Lower leg skin (tissue), 4 donors: ENCODE data around the gene DLGAP4. TPM values are rescaled to one million over a fixed set of nuclear protein-coding genes. Genes with fewer than 3 reads are reported as not detected.
A peak's percentile ranks its signal among the peaks of the same experiment; 100 is the strongest.

Experiments used
- DNase-seq, 2 donors: peaks; one replicate each; pipeline ENCODE4 v3.0.0-alpha.2; 2019; ENCODE audit warnings: low spot score in 2 of 2
- H3K4me3 ChIP-seq: fragments of 200-600 bp; sonication (generic); 2 replicates; pipeline ENCODE4 v1.5.1; 2017; ENCODE audit warnings: mild to moderate bottlenecking, low read depth; ENCODE audit not compliant: poor library complexity, severe bottlenecking
- CTCF ChIP-seq, 3 donors: fragments of 450-650 bp; IDR thresholded peaks; one replicate each; pipeline ENCODE4 v1.5.1; 2016; ENCODE audit warnings: antibody characterized with exemption in 3 of 3, mild to moderate bottlenecking in 3 of 3, moderate library complexity in 2 of 3
- POLR2A ChIP-seq, 2 donors: fragments of 450-650 bp; IDR thresholded peaks; one replicate each; pipeline ENCODE4 v1.6.1; 2016 to 2017; ENCODE audit warnings: antibody characterized with exemption in 2 of 2, mild to moderate bottlenecking in 1 of 2, moderate library complexity in 1 of 2
- WGBS, 2 donors: methylation state at CpG; one replicate each; pipeline ENCODE4 v1.1.5; 2018; 5-methylcytosine and 5-hydroxymethylcytosine counted together
- intact Hi-C: fragments of 100-400 bp; cut with DNase I; formaldehyde crosslinking; loops from one replicate; pipeline ENCODE4 v1.15.0; 2023; ENCODE audit warnings: low total_unique reads
- total RNA-seq, 4 donors: library from RNA; depleted of rRNA; stranded (reverse); fragments of >200 nt; gene quantifications; one replicate each; pipeline ENCODE4 v1.1.0, GENCODE V29; 2016

The DLGAP4 gene
- total RNA-seq, 4 donors from 2014 or later = 75.9 to 162 (median 87.7) TPM

- no peak for TF ChIP-seq CTCF (IDR thresholded peaks at IDR 0.05)
- TF ChIP-seq POLR2A (IDR thresholded peaks at IDR 0.05) = no peak
- 83 to 88% methylated on average over 1 of the region's 1 CpG for WGBS, 2 donors
- no peak overlapping the region for H3K4me3 ChIP-seq
- intact Hi-C loops = no loop called here
- no peak for DNase-seq
Observed at GRCh38 chr20:36487069-36487468, 180.9 kb downstream of the DLGAP4 start.

DNA sequence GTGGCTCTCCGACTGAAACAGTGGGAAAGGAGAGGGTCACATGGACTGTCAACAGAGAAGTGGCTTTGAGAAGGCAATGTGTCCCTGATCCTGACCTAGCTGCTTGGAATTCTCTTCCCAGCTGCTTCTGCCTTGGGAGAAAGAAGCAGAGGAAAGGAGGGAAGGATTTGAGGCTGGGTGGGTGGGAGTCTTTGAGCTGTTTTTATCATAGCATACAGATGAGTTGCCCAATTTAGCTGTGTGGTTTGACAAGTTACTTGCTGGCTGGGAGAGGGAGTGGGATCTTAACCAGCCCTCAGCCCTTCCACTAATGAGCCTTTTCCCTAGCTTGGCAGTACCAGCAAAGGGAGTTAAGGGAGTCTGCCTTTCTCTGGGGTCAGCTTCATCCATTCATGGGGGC, 184.1 kb downstream of the DLGAP4 start:
- 64 to 76% methylated on average over 1 of the region's 1 CpG for WGBS, 2 donors
- DNase-seq = no peak
- TF ChIP-seq POLR2A (IDR thresholded peaks at IDR 0.05) (no peak), CTCF (IDR thresholded peaks at IDR 0.05) (no peak)
- no peak overlapping the region for H3K4me3 ChIP-seq
- intact Hi-C loops = no loop called here

DNA sequence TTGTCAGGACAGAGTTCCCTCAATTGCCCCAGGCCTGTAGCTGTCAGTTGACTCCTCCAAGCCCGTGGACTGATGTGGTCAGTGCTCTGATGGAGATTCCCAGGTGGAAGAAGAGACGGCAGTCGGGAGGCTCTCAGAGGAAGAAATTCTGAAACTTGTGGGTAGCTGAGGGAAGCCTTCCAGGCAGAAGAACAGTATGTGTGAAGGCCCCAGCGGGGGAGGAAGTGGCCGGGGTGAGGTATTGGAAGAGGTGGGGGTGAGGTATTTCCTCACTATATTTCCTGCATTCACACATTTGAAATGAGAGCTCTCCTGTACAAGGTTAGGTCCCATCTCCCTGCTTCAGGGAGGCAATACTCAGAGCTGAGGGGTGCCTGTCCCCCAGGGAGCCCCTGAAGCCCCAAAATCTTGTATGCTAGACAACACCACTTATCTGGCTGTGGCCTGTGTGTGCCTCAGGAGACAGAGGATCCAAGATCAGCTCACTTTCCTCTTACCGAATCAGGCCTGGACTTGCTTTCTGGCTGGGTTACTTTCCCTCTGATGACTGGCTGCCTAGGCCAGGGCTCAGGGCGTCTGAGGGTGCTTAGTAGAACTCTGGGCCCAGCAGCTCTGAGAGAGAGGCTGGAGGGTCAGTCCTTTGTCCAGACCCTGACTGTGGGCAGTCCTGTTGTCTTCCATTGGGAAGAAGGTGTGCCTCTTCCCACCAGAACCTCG, 185.9 kb downstream of the DLGAP4 start:
- intact Hi-C loops = no loop called here
- no peak for DNase-seq
- TF ChIP-seq POLR2A (IDR thresholded peaks at IDR 0.05) (no peak), CTCF (IDR thresholded peaks at IDR 0.05) (no peak)
- H3K4me3 ChIP-seq = no peak overlapping the region
- 17 to 18% methylated on average over 8 of the region's 8 CpGs for WGBS, 2 donors

- H3K4me3 ChIP-seq = no peak overlapping the region
- no peak for DNase-seq
- WGBS, 2 donors = 39% methylated on average over 8 to 10 of the region's 10 CpGs
- TF ChIP-seq CTCF (IDR thresholded peaks at IDR 0.05) (no peak), POLR2A (IDR thresholded peaks at IDR 0.05) (no peak)
- intact Hi-C loops = no loop called here
Observed at GRCh38 chr20:36493051-36493800, 187.1 kb downstream of the DLGAP4 start.

DNA sequence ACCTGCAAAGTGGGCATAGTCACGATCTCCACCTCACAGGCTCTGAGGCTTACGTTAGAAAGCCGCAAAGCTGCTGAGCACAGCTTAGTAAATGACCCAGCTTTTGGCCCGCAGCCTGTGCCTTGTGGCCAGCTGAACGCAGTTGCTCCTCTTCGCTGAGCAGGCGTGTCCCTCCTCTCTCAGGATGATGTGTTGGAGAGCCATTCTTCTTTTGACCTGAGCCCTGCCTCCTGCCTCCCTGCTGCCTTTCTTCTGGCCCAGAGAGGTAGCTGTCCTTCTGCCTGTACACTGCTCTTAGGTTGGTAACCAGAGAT, 187.6 kb downstream of the DLGAP4 start:
- TF ChIP-seq POLR2A (IDR thresholded peaks at IDR 0.05) (no peak), CTCF (IDR thresholded peaks at IDR 0.05) (no peak)
- peak; percentile 40 to 95 for DNase-seq
- intact Hi-C loops = no loop called here
- WGBS, 2 donors = 20 to 39% methylated on average over 7 of the region's 7 CpGs
- H3K4me3 ChIP-seq = no peak overlapping the region
